H1 (cell line): Measurements from ENCODE around the gene SELENOF. TPM values are rescaled to one million over a fixed set of nuclear protein-coding genes. Genes with fewer than 3 reads are reported as not detected.

Experiments used
- ASH2L ChIP-seq: fragments of 200-600, 300-600 bp; sonication (generic); IDR thresholded peaks from one replicate; pipeline ENCODE4 v1.7.1; 2017; ENCODE audit warnings: low read length
- CHD1 ChIP-seq: IDR thresholded peaks from 2 replicates; pipeline ENCODE4 v1.6.1; 2012; ENCODE audit warnings: low read depth, low read length, improper control_type of control experiment
- CHD2 ChIP-seq: IDR thresholded peaks from 2 replicates; pipeline ENCODE4 v1.6.1; 2012; ENCODE audit warnings: low read length, improper control_type of control experiment
- CREB1 ChIP-seq: IDR thresholded peaks from 2 replicates; pipeline ENCODE4 v1.6.1; 2012; ENCODE audit warnings: inconsistent platforms
- EZH2 ChIP-seq: fragments of 200-600 bp; sonication (generic); IDR thresholded peaks from 2 replicates; pipeline ENCODE4 v1.7.1; 2012; ENCODE audit warnings: low read depth, mild to moderate bottlenecking, moderate library complexity, low read length, inconsistent platforms; ENCODE audit not compliant: severe bottlenecking
- FOSL1 ChIP-seq: IDR thresholded peaks from 2 replicates; pipeline ENCODE4 v1.6.1; 2011; ENCODE audit warnings: mild to moderate bottlenecking, low read depth, low read length, moderate library complexity; ENCODE audit not compliant: insufficient read depth
- GABPA ChIP-seq: IDR thresholded peaks from 2 replicates; pipeline ENCODE4 v1.6.1; 2011; ENCODE audit warnings: mild to moderate bottlenecking, low read length, moderate library complexity, borderline replicate concordance; ENCODE audit not compliant: insufficient read depth
- HDAC2 ChIP-seq, 2 experiments: fragments of 300-600 bp in 1 of 2; sonication (generic) in 1 of 2; IDR thresholded peaks; 2 replicates each; pipeline ENCODE4 v1.6.1; 2011 to 2012; ENCODE audit warnings: low read depth in 2 of 2, low read length in 2 of 2, mild to moderate bottlenecking in 2 of 2, moderate library complexity in 2 of 2, borderline replicate concordance in 1 of 2, inconsistent platforms in 1 of 2
- JUN ChIP-seq: IDR thresholded peaks from 2 replicates; pipeline ENCODE4 v1.6.1; 2011; ENCODE audit warnings: low read depth, mild to moderate bottlenecking, improper control_type of control experiment, low read length
- KDM1A ChIP-seq: fragments of 200-600, 300-600 bp; sonication (generic); IDR thresholded peaks from 2 replicates; pipeline ENCODE4 v1.7.1; 2016; ENCODE audit warnings: mild to moderate bottlenecking, low read length, borderline replicate concordance
- MAFK ChIP-seq: IDR thresholded peaks from 2 replicates; pipeline ENCODE4 v1.6.1; 2012; ENCODE audit warnings: low read depth, mild to moderate bottlenecking, improper control_type of control experiment, low read length
- PHF8 ChIP-seq: fragments of 200-600 bp; sonication (generic); conservative IDR thresholded peaks from 2 replicates; pipeline ENCODE4 v1.7.1; 2012; ENCODE audit warnings: low read depth, mild to moderate bottlenecking, inconsistent platforms, low read length, moderate library complexity
- POLR2AphosphoS5 ChIP-seq: IDR thresholded peaks from 2 replicates; pipeline ENCODE4 v1.6.1; 2011; ENCODE audit warnings: low read depth, low read length
- POU5F1 ChIP-seq: IDR thresholded peaks from 2 replicates; pipeline ENCODE4 v1.6.1; 2011; ENCODE audit warnings: low read depth, mild to moderate bottlenecking, low read length, moderate library complexity
- RFX5 ChIP-seq: IDR thresholded peaks from 2 replicates; pipeline ENCODE4 v1.6.1; 2011; ENCODE audit warnings: low read depth, low read length, improper control_type of control experiment, borderline replicate concordance
- SAP30 ChIP-seq: fragments of 300-600 bp; sonication (generic); IDR thresholded peaks from 2 replicates; pipeline ENCODE4 v1.7.1; 2012; ENCODE audit warnings: low read length, moderate library complexity, mild to moderate bottlenecking, inconsistent platforms; ENCODE audit not compliant: insufficient read depth, insufficient replicate concordance
- SIN3A ChIP-seq, 2 experiments: IDR thresholded peaks in 1 of 2; conservative IDR thresholded peaks in 1 of 2; 2 replicates each; pipeline ENCODE4 v1.6.1; 2011 to 2012; ENCODE audit warnings: low read length in 2 of 2, improper control_type of control experiment in 1 of 2, low read depth in 1 of 2, mild to moderate bottlenecking in 1 of 2
- SIRT6 ChIP-seq: IDR thresholded peaks from one replicate; pipeline ENCODE4 v1.7.1; 2012; ENCODE audit warnings: low read length, inconsistent platforms
- SP4 ChIP-seq: IDR thresholded peaks from 2 replicates; pipeline ENCODE4 v1.6.1; 2012; ENCODE audit warnings: low read length, inconsistent platforms
- SUZ12 ChIP-seq: fragments of 200-600 bp; sonication (generic); IDR thresholded peaks from 2 replicates; pipeline ENCODE4 v1.6.1; 2012; ENCODE audit warnings: mild to moderate bottlenecking, inconsistent platforms, low read length, moderate library complexity, mixed read lengths
- TBP ChIP-seq: IDR thresholded peaks from 2 replicates; pipeline ENCODE4 v1.6.1; 2011; ENCODE audit warnings: low read depth, low read length, improper control_type of control experiment
- TCF12 ChIP-seq: IDR thresholded peaks from 2 replicates; pipeline ENCODE4 v1.6.1; 2011; ENCODE audit warnings: low read depth, mild to moderate bottlenecking, low read length
- TEAD4 ChIP-seq: IDR thresholded peaks from 2 replicates; pipeline ENCODE4 v1.6.1; 2012; ENCODE audit warnings: low read depth, low read length, inconsistent platforms, mixed read lengths
- polyA plus RNA-seq, 7 experiments: library from polyadenylated mRNA; depleted of rRNA in 3 of 7; stranded (reverse) in 5 of 7; unstranded in 2 of 7; fragments of >200 nt in 5 of 7; fragments of 200-250 nt in 2 of 7; gene quantifications; 1 replicate in 5 of 7; 2 replicates in 1 of 7; 4 replicates in 1 of 7; pipeline versions ENCODE4 v1.2.1 to v1.2.3, GENCODE V29; 2011 to 2013; ENCODE audit warnings: missing spikeins in 2 of 7, mixed read lengths in 2 of 7
- total RNA-seq: library from RNA; stranded (reverse); fragmentation: NEBNext Ultra II Directional; extraction: Animal tissue kit (Norgen Biotek cat#: 25700); gene quantifications from 2 replicates; pipeline ENCODE4 v1.2.1, GENCODE V29; 2021
- TF ChIP-seq, protein P1 (sequence below): IDR thresholded peaks from 2 replicates; pipeline ENCODE4 v1.6.1; 2011; ENCODE audit warnings: low read length, improper control_type of control experiment

SELENOF gene
- total and polyA plus RNA-seq, 2 of the 8 experiments (the other 6 are each of a cell fraction or from before 2014, with no cell fraction given) = 70.7 to 163 TPM

GRCh38 chr1:86913896-86914600, at the start of gene SELENOF (continued):
- no peak for TF ChIP-seq POU5F1
- no peak for TF ChIP-seq JUN
- TF ChIP-seq EZH2 = no peak
- TF ChIP-seq PHF8 = peak; percentile 96
- TF ChIP-seq GABPA = no peak
- TF ChIP-seq ASH2L = no peak
- TF ChIP-seq KDM1A = no peak
- TF ChIP-seq, protein P1, sequence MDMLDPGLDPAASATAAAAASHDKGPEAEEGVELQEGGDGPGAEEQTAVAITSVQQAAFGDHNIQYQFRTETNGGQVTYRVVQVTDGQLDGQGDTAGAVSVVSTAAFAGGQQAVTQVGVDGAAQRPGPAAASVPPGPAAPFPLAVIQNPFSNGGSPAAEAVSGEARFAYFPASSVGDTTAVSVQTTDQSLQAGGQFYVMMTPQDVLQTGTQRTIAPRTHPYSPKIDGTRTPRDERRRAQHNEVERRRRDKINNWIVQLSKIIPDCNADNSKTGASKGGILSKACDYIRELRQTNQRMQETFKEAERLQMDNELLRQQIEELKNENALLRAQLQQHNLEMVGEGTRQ = no peak
- no peak for TF ChIP-seq TCF12
- peak; percentile 100 for TF ChIP-seq SP4
- TF ChIP-seq RFX5 = no peak
- no peak for TF ChIP-seq HDAC2 (IDR thresholded peaks at IDR 0.05; ENCODE audit: borderline replicate concordance in 1 of 2, low read depth in 2 of 2, low read length in 2 of 2)
- peak; percentile 93 for TF ChIP-seq TBP
- TF ChIP-seq SIRT6 = no peak
- TF ChIP-seq TEAD4 = no peak
- no peak for TF ChIP-seq CHD1
- no peak for TF ChIP-seq SUZ12
- TF ChIP-seq CHD2 = no peak
- no peak for TF ChIP-seq CREB1
- TF ChIP-seq FOSL1 = no peak
- 0 out of 4 replicates have a peak, but pooled peaks have one; percentile 61 to 79 for TF ChIP-seq SIN3A (conservative IDR thresholded peaks at IDR 0.05 in 1 of 2, IDR thresholded peaks at IDR 0.05 in 1 of 2; ENCODE audit: low read depth in 1 of 2, low read length in 2 of 2)
- TF ChIP-seq POLR2AphosphoS5 = peak; percentile 83
- no peak for TF ChIP-seq MAFK
- TF ChIP-seq SAP30 = no peak
